ENCODE data around the gene UPF1.

The UPF1 gene

DNA sequence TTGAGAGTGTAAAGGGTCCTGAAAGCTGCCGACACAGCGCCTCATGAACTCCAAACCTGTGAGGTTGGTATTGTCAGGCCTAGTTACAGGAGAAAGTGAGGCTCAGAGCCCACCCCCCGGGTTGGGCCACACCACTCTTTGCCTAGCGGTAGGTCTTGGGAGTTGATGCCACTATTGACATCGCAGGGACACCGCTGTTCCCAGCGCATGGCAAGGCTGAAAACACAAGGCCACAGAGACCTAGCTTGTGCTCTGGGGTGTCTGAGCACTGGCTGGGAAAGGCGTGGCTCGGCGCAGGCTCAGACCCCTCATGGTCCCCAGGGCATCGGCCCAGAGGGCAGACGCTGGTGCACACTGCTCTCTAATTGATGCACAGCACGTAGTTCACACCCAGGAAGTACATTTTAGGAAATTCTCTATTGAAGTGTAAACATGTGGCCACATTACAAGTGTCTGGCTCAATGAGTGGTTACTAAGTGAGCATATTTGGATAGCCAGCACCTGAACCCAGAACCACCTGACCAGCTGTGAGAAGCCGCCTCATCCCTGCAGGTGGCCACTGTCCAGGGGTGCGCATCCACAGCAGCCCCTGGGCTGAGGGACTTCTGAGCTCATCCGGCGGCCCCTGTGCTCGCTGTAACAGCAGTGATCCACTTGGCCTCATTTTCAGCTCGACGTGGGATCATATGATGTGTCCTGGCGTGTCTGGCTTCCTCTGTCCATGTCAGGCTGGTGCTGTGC is 27.3 kb downstream of the UPF1 start:
- no peak for DNase-seq

DNA sequence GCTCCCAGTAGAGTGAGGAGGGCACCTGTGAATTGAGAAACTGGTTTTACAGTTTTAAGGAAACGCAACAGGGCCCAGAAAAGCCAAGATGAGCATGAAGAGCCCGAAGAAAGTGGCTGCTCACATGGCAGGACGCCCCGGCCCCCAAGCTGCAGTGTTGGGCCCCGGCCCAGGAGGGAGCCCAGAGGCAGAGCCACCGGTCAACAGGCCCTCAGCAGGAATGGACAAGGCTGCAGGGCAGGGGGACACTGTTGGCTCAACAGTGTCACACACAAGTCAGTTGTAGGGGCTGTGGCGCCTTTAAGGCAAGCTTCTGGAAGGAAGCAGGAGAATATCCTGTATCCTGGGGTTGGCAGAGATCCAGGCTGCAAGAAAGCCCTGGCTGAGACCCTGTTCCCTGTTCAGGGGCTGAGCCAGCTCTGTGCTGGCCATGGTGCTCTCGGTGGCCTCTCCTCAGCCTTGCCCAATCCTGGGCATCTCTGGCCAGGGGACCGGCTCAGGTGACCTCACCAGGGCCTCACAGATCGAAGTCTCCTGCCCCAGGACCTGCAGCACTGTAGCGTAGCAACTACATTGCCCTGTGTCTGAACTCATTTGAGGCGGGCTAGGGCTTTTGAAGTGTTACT is 28.0 kb downstream of the UPF1 start:
- DNase-seq, result no peak

- no peak for DNase-seq
These were observed 28.5 kb downstream of the UPF1 start for GRCh38 chr19:18860302-18860700.

- DNase-seq, result no peak
These were observed 29.0 kb downstream of the UPF1 start for GRCh38 chr19:18860725-18861124.

- no peak for DNase-seq
These were observed 29.5 kb downstream of the UPF1 start for GRCh38 chr19:18861235-18861634.

DNA sequence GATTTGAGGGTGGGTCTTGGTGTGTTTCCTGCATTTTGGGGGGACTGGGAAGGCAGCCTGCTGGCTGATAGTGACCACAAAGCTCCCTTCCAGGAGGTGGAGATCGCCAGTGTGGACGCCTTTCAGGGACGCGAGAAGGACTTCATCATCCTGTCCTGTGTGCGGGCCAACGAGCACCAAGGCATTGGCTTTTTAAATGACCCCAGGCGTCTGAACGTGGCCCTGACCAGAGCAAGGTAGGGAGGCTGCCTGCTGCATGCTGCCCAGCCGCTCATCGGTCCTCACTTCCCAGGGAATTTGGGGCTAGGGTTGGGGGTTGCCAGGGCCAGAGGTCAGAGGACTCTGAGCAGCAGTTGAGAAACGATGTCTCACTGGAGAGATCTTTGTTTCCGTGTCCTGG is 30.2 kb downstream of the UPF1 start:
- no peak for DNase-seq

DNA sequence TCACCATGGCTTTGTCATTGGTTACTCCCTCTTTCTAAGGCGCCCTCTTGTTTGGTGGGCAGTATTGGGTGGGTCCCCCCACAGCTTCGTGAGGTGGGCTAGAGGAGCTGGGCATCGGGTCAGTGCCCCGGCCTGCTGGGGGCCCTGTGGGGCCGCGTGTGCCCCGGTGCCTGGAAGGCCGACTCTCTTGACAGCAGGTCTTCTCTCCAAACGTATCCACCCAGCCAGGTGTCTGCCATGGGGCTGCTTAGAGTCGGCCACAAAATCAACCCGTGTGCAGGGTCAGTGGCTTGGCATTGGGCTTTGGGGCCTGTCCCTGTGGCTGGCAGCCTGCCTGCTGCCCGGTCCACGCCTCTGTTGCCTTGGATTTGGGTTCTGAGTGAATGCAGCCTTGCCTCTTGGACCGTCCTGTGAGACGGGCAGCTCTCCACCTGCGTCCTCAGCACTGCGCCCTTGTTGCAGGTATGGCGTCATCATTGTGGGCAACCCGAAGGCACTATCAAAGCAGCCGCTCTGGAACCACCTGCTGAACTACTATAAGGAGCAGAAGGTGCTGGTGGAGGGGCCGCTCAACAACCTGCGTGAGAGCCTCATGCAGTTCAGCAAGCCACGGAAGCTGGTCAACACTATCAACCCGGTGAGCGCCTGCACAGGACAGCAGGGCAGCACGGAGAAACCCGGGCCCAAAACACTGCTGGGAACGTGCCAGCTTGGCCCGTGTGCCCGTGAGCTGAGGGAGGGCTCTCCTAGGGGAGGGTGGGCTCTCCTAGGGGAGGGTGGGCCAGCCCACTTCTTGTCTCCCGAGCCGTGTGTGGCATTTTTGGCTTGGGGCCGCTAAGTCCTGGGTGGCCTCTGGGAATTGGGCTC is 31.4 kb downstream of the UPF1 start:
- no peak for DNase-seq

GRCh38 chr19:18863843-18864362 is 32.1 kb downstream of the UPF1 start:
- DNase-seq, result no peak

- no peak for DNase-seq
These were observed 33.6 kb downstream of the UPF1 start for GRCh38 chr19:18865106-18865972.

DNA sequence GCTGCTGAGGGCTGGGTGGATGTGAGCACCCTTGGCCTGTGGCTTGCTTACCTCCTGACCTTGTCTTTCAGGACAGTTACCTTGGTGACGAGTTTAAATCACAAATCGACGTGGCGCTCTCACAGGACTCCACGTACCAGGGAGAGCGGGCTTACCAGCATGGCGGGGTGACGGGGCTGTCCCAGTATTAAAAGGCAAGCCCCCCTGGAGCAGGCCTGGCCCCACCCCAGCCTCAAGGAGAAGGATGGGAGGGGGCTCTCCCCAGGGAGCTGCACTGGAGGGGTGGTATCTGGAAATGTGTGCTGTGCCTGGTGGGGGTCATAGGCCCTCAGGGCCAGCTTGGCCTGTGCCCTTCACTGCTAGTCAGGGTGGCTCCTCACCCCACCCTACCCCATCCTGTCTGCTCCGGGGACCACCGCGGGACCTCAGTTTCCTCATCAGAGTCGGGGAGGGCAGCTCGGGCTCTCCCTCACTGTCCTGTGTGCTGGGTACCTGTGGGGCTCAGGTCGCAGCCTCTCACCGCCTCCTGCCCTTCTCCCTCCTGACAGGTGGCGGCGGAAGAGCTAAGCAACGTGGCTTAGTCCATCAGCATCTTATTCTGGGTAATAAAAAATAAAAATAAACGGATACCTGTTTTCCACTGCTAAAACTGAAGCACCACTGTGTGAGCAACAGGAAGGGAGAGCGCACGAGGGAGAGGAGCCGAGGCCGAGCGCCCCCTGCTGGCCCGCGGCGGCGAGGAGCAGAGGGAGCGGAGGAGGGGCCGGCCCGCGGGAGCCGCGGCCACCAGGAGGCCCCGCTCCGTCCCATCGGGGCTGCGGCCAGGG is 34.4 kb downstream of the UPF1 start:
- no peak for DNase-seq

DNA sequence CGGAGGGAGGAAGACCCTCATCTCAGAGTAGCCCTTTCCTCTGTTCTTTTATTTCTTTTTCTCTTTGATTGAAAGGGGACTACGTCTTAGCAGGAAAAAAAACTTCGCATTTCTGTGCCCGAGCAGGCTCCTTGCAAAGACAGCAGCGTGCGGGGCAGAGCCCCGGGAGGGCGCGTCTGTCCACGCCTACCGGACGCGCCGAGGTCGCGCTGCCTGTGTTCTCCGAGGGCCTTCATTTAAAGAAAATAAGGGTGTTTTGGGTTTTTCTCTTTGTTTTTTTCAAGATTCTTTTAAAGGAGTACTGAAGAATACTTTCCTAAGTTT is 35.0 kb downstream of the UPF1 start:
- no peak for DNase-seq

- DNase-seq, result no peak
These were observed 35.4 kb downstream of the UPF1 start for GRCh38 chr19:18867199-18867598.

DNA sequence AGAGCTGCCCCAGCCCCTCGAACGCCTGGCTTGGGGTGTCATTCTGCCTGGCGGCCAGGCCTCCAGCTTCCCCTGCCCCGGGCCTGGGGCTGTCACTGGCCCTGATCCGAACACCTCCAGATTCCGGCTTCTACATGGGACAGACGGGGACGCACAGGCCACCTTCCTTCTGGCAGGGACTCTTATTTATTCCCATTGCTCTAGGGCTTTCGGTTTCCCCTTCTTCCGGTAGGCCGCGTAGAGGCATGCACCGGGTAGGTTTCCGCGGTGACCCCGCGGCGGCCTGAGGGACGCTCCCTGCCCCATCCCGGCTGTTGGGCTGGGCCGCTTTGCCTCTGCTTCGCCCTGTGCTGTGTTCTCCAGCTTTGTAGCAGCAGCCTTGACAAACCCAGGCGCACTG is 36.0 kb downstream of the UPF1 start:
- no peak for DNase-seq

DNA sequence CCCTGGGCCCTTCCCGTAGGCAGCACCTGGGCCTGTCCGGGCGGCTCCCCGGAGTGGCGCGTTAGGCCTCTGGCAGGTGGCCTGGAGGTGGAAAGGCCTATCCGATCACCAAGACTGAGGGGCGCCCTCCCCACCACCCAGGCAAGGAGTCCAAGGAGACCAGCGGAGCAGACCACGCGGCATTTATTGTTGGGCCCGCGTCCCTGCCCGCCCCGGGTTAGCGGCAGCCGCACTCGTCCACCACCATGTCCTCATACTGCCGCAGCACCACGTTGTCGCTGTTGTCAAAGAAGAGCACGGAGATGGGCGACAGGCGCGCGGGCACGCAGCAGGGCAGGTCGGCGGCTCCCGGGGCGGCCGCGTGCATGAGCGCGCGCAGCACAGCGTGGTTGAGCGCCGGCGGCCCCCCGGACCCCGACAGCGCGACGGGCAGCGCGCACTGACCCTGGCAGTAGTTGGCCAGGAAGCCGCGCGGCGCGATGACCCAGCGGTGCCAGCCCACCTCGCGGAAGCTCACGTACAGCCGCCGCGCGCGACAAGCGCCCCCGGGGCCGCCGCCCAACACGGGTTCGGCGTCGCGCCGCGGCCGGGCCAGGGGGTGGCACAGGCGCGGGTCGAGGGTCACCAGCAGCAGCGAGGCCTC is 36.7 kb downstream of the UPF1 start:
- DNase-seq, result no peak

GRCh38 chr19:18869023-18869618 is 37.4 kb downstream of the UPF1 start:
- DNase-seq, result no peak

DNA sequence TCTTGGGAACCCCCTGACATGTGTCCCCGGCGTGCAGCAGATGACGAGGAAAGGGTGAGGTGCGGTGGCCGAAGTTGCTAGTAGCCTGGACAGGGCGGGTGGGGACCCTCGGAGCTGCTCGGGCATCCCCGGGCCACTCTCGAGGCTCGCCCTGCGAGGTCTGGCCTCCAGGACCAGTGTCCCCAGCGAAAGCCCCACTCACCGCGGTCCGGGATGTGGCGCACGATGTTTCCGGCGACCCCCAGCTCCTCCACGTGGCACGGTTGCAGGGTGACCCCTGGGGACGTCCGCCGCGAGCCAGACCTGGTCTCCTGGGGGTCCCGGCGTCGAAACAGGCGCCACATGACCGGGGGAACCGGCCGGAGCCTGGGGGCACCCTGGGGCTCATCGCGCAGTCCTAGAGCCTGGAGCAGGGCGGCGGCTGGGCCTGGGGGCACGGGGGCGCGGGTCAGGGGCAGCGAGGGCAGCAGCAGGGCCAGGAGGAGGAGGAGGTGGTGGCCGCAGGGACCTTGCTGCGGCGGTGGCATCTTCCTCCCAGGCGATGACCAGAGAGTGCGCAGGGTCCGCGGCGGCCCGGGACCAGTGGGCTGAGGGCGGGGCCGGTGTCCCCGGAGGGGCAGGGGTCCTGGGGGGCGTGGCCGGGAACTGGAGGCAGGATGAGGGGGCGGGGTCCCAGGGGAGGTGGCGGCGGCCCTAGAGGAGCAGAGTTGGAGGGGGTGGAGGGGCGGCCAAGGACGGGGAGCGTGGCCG is 38.2 kb downstream of the UPF1 start:
- DNase-seq, result no peak

GRCh38 chr19:18870531-18871172 is 38.9 kb downstream of the UPF1 start:
- no peak for DNase-seq

DNA sequence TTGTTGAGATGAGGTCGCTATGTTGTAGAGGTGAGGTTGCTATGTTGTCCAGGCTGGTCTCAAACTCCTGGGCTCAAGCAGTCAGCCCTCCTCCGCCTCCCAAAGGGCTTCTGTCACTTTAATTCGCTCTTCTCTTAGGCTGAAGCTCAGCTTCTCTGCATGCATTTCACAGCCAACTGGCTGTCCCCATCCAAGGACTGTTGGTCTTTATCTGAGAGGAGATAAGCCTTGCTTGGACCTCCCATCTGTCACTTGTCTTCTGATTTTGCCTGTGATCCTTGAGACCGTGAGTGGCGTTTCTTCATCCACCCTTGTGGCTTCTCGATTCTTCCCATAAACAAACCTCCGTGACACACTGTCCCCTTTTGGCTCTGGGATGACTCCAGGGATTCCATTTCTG is 39.8 kb downstream of the UPF1 start:
- no peak for DNase-seq

GRCh38 chr19:18875726-18876125 is 44.0 kb downstream of the UPF1 start:
- no peak for DNase-seq

DNA sequence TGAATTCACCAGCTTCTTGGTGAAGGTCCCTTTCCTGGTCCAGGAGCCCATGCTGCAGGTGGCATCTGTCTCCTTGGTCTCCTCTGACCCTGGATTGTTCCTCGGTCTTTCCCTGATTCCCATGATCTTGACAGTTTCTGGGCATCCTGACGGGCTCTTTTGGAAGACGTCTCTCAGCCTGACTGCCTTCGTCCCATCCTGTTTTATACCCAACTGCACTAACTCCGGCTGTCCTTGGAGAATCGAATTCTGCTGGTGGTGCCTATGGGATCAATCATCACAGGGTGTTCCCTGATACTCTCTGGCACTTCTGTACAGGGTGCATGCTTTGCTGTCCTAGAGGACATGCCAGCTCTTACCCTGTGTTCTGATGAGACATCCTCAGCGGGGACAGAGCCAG is 45.1 kb downstream of the UPF1 start:
- no peak for DNase-seq

Data from NCI-H1694 treated with DMSO at 0.1 percent for 48 hours (cell line).